AG04449 (cell line): ENCODE measurements around the gene VANGL1.

Experiments used
- CTCF ChIA-PET: fragments of 350-600 bp; formaldehyde crosslinking; extraction: SDS; loops from one replicate; lab custom pipeline; 2021; ENCODE audit warnings: antibody characterized with exemption; lab: Yijun Ruan, JAX
- POLR2A ChIA-PET: fragments of 400-600, 350-600 bp; formaldehyde crosslinking; extraction: SDS; loops from one replicate; lab custom pipeline; 2020; ENCODE audit warnings: antibody characterized with exemption, inconsistent platforms; lab: Yijun Ruan, JAX
- DNase-seq: peaks from one replicate; pipeline ENCODE4 v3.0.0-alpha.2; 2010; ENCODE audit warnings: low read depth, low spot score
- H3K4me3 ChIP-seq: 2 replicates; pipeline ENCODE4 v1.5.1; 2011; ENCODE audit warnings: low read depth, mild to moderate bottlenecking, control low read depth, low read length
- CTCF ChIP-seq: IDR thresholded peaks from one replicate; pipeline ENCODE4 v1.5.1; 2011; ENCODE audit warnings: mild to moderate bottlenecking, moderate library complexity, low read length, control low read depth, inconsistent platforms; ENCODE audit not compliant: insufficient read depth; ENCODE audit errors: missing control alignments

The VANGL1 gene

GRCh38 chr1:115694805-115695204, 53.0 kb downstream of the VANGL1 start:
- no peak for DNase-seq
- ChIA-PET POLR2A (no interaction called here), CTCF (interaction anchor here (9.3 kb wide), 1 partner anchor 11 kb away, joined by 91 read pairs; no protein-coding TSS in a partner anchor)
- no peak for TF ChIP-seq CTCF
- H3K4me3 ChIP-seq: no peak overlapping the region

- ChIA-PET POLR2A (no interaction called here), CTCF (no interaction called here)
- no peak for DNase-seq
- H3K4me3 ChIP-seq: no peak overlapping the region
- TF ChIP-seq CTCF: no peak
Measured at GRCh38 chr1:115697619-115698018, 55.8 kb downstream of the VANGL1 start.

GRCh38 chr1:115701090-115701489, 59.3 kb downstream of the VANGL1 start:
- no peak for DNase-seq
- ChIA-PET POLR2A (no interaction called here), CTCF (interaction anchor here (1.0 kb wide), 1 partner anchor 70 kb away, joined by 4 read pairs; no protein-coding TSS in a partner anchor)
- H3K4me3 ChIP-seq: no peak overlapping the region
- no peak for TF ChIP-seq CTCF

DNA sequence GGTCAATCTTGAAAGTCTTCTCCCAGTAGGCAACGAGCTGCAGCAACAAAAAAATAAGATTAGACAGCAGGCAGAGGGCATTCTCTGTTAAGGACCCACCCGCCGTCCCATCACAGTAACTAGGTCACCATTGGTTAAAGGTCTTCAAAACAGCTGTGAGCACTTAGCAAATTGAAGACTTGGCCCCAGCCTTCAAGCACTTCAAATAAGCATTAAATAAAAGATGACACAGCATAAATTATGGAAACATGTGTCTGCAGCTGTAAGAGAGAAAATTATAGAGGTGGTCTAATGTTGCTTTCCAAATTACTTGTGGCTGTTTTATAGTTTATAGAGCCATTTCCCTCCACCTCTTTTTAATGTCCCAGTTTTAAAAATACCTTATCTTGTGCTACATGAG, 61.2 kb downstream of the VANGL1 start:
- CTCF ChIA-PET: interaction anchor here (1.0 to 6.6 kb wide), 4 partner anchors 10 to 95 kb away, joined by 3 to 91 read pairs (median 8); no protein-coding TSS in a partner anchor
- DNase-seq: no peak
- TF ChIP-seq CTCF: no peak
- H3K4me3 ChIP-seq: no peak overlapping the region
- POLR2A ChIA-PET: interaction anchor here (0.6 kb wide), 1 partner anchor 60 kb away, joined by 3 read pairs; no protein-coding TSS in a partner anchor

- CTCF ChIA-PET: interaction anchor here (0.7 to 6.6 kb wide), 25 partner anchors 11 to 403 kb away, joined by 3 to 91 read pairs (median 11); partner anchors contain the start of gene CASQ2
- no peak for DNase-seq
- POLR2A ChIA-PET: no interaction called here
- no peak overlapping the region for H3K4me3 ChIP-seq
- no peak for TF ChIP-seq CTCF
Measured at GRCh38 chr1:115705085-115705951, 63.5 kb downstream of the VANGL1 start.

GRCh38 chr1:115705963-115706362, 64.2 kb downstream of the VANGL1 start:
- POLR2A ChIA-PET: no interaction called here
- H3K4me3 ChIP-seq: no peak overlapping the region
- CTCF ChIA-PET: interaction anchor here (0.7 to 6.6 kb wide), 45 partner anchors 9 to 793 kb away, joined by 3 to 91 read pairs (median 7); partner anchors contain the start of gene CASQ2
- TF ChIP-seq CTCF: no peak
- DNase-seq: no peak
